Urinary bladder (tissue), 4 donors: ENCODE data around the gene ASB7. TPM values are rescaled to one million over a fixed set of nuclear protein-coding genes. Genes with fewer than 3 reads are reported as not detected.
"Not testable (repeated sequence)": the region's sequence is repeated elsewhere in the genome, so short reads cannot be mapped to it uniquely, and the experiment has no call there.

Experiments
- DNase-seq: peaks from one replicate; pipeline ENCODE4 v3.0.0-alpha.2; 2015; ENCODE audit errors: extremely low spot score
- H3K27ac ChIP-seq: one replicate; pipeline ENCODE4 v1.5.1; 2013; ENCODE audit warnings: low read depth, mild to moderate bottlenecking, moderate library complexity
- H3K36me3 ChIP-seq: one replicate; pipeline ENCODE4 v1.6.1; 2013; ENCODE audit warnings: mild to moderate bottlenecking, moderate library complexity; ENCODE audit not compliant: insufficient read depth
- H3K4me1 ChIP-seq: one replicate; pipeline ENCODE4 v1.6.1; 2013; ENCODE audit warnings: mild to moderate bottlenecking, moderate library complexity; ENCODE audit not compliant: insufficient read depth
- H3K4me3 ChIP-seq: one replicate; pipeline ENCODE4 v1.5.1; 2013; ENCODE audit warnings: low read depth, low read length
- WGBS: extraction: QIAGEN DNeasy Blood & Tissue Kit; methylation state at CpG from one replicate; pipeline ENCODE4 v1.1.7; 2013; 5-methylcytosine and 5-hydroxymethylcytosine counted together
- polyA plus RNA-seq: library from polyadenylated mRNA; stranded (reverse); fragments of 200-250 nt; gene quantifications from one replicate; pipeline ENCODE4 v1.2.3, GENCODE V29; 2013
- total RNA-seq: library from RNA; depleted of rRNA; stranded (reverse); fragments of >200 nt; gene quantifications from one replicate; pipeline ENCODE4 v1.2.3, GENCODE V29; 2014
- donor health status: healthy with polysubstance abuse.
- donor health status: healthy.

ASB7 gene
- total and polyA plus RNA-seq, 2 donors, result 8.5 to 16.5 TPM

DNA sequence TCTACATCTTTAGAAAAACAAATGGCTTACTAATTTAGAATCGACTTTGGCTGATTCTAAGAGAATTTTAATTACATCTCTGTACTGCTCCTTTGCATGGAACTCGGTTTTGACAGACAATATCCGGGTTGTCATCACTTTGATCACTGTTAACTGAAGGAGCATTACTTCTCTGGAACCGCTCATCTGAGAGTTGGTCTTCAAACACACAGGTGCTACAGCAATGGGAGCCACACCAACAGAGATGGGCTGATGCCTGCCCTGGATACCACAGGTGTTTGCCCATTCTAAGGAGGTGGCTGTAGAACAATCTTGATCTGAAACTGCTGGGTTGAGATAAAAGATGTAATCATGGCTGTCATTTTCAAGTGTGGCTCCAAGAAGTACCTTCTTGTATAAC is 22.0 kb upstream of the ASB7 start:
- DNase-seq, result no peak
- no peak overlapping the region for H3K4me3 ChIP-seq
- no peaks in the 10 kb centered on the region for H3K4me1 ChIP-seq
- H3K36me3 ChIP-seq, result no peaks in the 10 kb centered on the region
- no peak overlapping the region for H3K27ac ChIP-seq
- WGBS, result 88% methylated on average over 4 of the region's 4 CpGs

DNA sequence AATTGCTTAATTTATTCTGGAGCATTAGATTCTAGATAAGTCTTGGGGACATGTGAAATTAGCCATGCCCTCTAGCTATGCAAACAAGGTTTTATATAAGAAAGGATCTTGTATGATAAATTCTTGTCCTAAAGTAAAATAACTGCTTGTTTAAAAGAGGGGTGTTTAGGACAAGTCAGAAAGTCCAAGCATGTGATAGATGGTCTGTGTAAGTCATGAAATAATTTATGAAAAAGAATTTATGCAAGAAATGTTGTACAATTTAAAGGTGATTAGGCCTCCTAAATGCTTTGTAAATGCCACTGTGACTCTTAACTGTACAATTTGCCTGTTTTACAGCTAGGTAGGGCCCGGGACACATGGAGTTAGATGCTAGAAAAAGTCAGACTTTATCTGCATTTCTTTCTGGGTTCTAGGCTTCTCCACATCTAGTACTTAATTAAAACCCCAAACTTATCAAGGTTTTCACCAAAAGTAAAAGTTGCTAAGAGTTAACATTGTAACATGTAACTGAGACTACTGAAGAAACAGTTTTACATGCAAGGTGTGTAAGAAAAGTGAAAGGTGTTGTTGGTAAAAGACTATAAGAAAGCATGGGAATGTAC is 13.6 kb upstream of the ASB7 start:
- Histone ChIP-seq H3K4me1 (no peaks in the 10 kb centered on the region), H3K4me3 (no peak overlapping the region), H3K27ac (no peak overlapping the region), H3K36me3 (no peaks in the 10 kb centered on the region)
- DNase-seq, result no peak
- WGBS, result 43% methylated on average over 1 of the region's 1 CpG

- WGBS, result 98% methylated on average over 2 of the region's 2 CpGs
- not testable (repeated sequence) for H3K4me3 ChIP-seq, DNase-seq, H3K4me1 ChIP-seq, H3K36me3 ChIP-seq, H3K27ac ChIP-seq
Observed at GRCh38 chr15:100591163-100591562, 11.2 kb upstream of the ASB7 start.

- Histone ChIP-seq H3K4me1 (no peaks in the 10 kb centered on the region), H3K27ac (no peak overlapping the region), H3K36me3 (no peaks in the 10 kb centered on the region), H3K4me3 (no peak overlapping the region)
- WGBS, result 100% methylated on average over 2 of the region's 2 CpGs
- no peak for DNase-seq
Observed at GRCh38 chr15:100591835-100592234, 10.6 kb upstream of the ASB7 start.

GRCh38 chr15:100592898-100593297 is 9.5 kb upstream of the ASB7 start:
- Histone ChIP-seq H3K36me3 (no peaks in the 10 kb centered on the region), H3K4me3 (no peak overlapping the region), H3K27ac (no peak overlapping the region), H3K4me1 (no peaks in the 10 kb centered on the region)
- no peak for DNase-seq
- 74% methylated on average over 3 of the region's 3 CpGs for WGBS

- 83% methylated on average over 2 of the region's 2 CpGs for WGBS
- Histone ChIP-seq H3K27ac (no peak overlapping the region), H3K36me3 (no peaks in the 10 kb centered on the region)
Observed at GRCh38 chr15:100593431-100593830, 9.0 kb upstream of the ASB7 start.

GRCh38 chr15:100595964-100596363 is 6.4 kb upstream of the ASB7 start:
- WGBS, result 91% methylated on average over 3 of the region's 3 CpGs
- DNase-seq, result no peak
- no peak overlapping the region for H3K27ac ChIP-seq
- H3K4me3 ChIP-seq, result no peak overlapping the region
- no peaks in the 10 kb centered on the region for H3K4me1 ChIP-seq
- no peaks in the 10 kb centered on the region for H3K36me3 ChIP-seq

More at GRCh38 chr15:100593431-100593830, 9.0 kb upstream of the ASB7 start:
- no peaks in the 10 kb centered on the region for H3K4me1 ChIP-seq
- no peak for DNase-seq
- H3K4me3 ChIP-seq, result no peak overlapping the region

DNA sequence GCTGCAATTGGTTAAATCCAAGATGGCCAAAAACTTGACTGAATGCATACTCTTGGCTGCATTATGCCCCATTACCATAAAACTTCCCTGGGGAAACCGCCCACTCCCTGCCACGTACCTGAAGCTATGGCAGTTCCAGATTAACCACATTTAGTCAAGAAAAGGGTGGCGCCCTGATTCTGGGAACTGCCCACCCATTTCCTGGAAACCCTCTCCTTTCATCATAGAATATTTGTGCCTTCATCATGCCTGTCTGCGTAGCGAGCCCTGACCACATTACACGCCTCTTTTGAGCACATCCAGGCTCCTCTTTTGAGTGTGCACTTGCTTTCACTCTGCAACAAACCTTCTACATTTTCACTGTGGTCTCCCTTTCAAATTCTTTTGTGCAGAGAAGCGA is 5.6 kb upstream of the ASB7 start:
- no peaks in the 10 kb centered on the region for H3K36me3 ChIP-seq
- H3K27ac ChIP-seq, result no peak overlapping the region
- no peak overlapping the region for H3K4me3 ChIP-seq
- WGBS, result 81% methylated on average over 7 of the region's 7 CpGs
- DNase-seq, result no peak
- peaks cover 1% of the 10 kb centered on the region for H3K4me1 ChIP-seq

GRCh38 chr15:100597862-100598261 is 4.5 kb upstream of the ASB7 start:
- 91% methylated on average over 3 of the region's 3 CpGs for WGBS
- Histone ChIP-seq H3K36me3 (no peaks in the 10 kb centered on the region), H3K4me3 (no peak overlapping the region), H3K4me1 (peaks cover 1% of the 10 kb centered on the region), H3K27ac (no peak overlapping the region)
- DNase-seq, result no peak

GRCh38 chr15:100598655-100599054 is 3.7 kb upstream of the ASB7 start:
- no peaks in the 10 kb centered on the region for H3K36me3 ChIP-seq
- no peak for DNase-seq
- no peak overlapping the region for H3K27ac ChIP-seq
- no peak overlapping the region for H3K4me3 ChIP-seq
- peaks cover 1% of the 10 kb centered on the region for H3K4me1 ChIP-seq
- WGBS, result 90% methylated on average over 1 of the region's 1 CpG

DNA sequence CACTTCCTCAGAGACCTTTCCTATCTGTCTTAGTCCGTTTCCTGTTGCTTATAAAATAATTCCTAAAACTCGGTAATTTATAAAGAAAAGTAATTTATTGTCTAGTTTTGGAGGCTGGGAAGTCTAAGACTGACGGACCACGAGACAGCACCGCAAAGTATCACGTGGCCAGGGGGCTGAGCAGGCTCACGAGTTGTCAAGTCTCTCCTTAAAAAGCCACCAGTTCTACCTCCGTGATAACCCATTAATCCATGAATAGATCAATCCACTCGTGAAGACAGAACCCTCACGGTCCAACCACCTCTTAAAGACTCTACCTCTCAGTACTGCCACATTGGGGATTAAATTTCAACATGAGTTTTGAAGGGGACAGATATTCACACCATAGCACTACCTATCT is 1.2 kb upstream of the ASB7 start:
- no peak for DNase-seq
- Histone ChIP-seq H3K36me3 (no peaks in the 10 kb centered on the region), H3K4me1 (peaks cover 1% of the 10 kb centered on the region), H3K4me3 (peak overlapping the region; percentile 67), H3K27ac (no peak overlapping the region)
- under 1% methylated on average over 10 of the region's 10 CpGs for WGBS

GRCh38 chr15:100601617-100602063 is 749 bp upstream of the ASB7 start:
- peaks cover 1% of the 10 kb centered on the region for H3K4me1 ChIP-seq
- under 1% methylated on average over 21 of the region's 21 CpGs for WGBS
- H3K27ac ChIP-seq, result peak overlapping the region; percentile 3
- H3K36me3 ChIP-seq, result no peaks in the 10 kb centered on the region
- peak overlapping the region; percentile 67 for H3K4me3 ChIP-seq
- no peak for DNase-seq

DNA sequence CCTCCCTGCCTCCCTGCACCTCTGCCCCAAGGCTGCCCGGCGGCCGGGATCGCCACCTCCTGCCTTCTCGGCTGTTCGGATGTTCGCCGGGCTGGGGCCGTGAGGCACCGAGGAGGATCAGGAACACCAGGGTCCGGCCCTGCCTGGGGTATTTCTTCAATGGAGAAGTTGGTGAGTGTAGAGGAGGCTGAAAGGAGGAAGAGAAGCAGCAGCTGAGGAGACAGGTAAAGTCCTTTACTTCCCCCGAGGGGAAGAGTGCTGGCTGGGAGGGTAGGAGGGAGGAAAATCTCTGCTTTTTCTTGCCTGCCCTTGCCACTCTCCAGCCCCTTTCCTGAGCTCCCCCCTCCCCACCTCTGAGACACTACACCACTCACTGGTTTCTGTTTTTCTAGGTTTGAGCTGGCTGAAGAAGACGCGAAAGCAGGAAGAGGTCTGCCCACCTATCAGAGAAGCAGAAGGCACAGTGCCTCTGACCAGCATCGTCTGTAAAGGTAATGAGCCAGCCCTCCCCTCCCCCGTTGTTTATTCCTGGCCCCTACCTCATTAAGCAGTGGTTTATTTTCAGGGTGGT is 519 bp downstream of the ASB7 start:
- WGBS, result 1% methylated on average over 16 of the region's 16 CpGs
- peaks cover 1% of the 10 kb centered on the region for H3K4me1 ChIP-seq
- peak overlapping the region; percentile 90 for H3K4me3 ChIP-seq
- H3K36me3 ChIP-seq, result no peaks in the 10 kb centered on the region
- no peak for DNase-seq
- H3K27ac ChIP-seq, result peak overlapping the region; percentile 31

DNA sequence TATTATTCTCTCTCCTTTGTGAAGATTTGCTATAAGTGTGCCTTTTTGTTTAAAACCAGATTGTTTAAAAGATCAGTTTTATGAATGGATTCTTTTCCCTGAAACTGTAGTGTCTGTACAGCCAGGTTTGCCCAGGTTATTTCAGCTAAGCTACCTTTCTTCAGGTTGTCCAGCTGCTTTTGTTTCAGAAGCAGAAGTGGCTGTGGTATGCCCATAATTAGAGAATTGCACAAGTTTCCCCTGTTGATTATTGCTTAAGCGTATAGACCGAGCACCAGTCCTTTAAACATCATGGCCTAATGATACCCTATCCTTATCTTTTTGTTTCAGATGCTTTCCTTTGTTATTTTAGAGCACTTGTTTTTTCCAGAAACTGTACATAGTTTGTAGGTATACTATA is 10.2 kb downstream of the ASB7 start:
- H3K36me3 ChIP-seq, result peaks cover 6% of the 10 kb centered on the region

More for the DNA sequence above, 10.2 kb downstream of the ASB7 start:
- 96% methylated on average over 2 of the region's 2 CpGs for WGBS
- DNase-seq, result no peak
- H3K27ac ChIP-seq, result no peak overlapping the region
- no peaks in the 10 kb centered on the region for H3K4me1 ChIP-seq
- H3K4me3 ChIP-seq, result no peak overlapping the region
